GM19324 (cell line): Measurements from ENCODE around the gene EMC8.

Experiments used
- ATAC-seq: cut with Tn5 transposase; IDR thresholded peaks from one replicate; pipeline ENCODE4 v1.9.1; 2021; ENCODE audit warnings: mild to moderate bottlenecking, moderate library complexity; ENCODE audit not compliant: unreplicated experiment, low FRiP score

Gene EMC8

GRCh38 chr16:85835956-85836705, 36.8 kb upstream of the EMC8 start:
- no peak for ATAC-seq

- no peak for ATAC-seq
These were observed 35.9 kb upstream of the EMC8 start for GRCh38 chr16:85835227-85835751.

DNA sequence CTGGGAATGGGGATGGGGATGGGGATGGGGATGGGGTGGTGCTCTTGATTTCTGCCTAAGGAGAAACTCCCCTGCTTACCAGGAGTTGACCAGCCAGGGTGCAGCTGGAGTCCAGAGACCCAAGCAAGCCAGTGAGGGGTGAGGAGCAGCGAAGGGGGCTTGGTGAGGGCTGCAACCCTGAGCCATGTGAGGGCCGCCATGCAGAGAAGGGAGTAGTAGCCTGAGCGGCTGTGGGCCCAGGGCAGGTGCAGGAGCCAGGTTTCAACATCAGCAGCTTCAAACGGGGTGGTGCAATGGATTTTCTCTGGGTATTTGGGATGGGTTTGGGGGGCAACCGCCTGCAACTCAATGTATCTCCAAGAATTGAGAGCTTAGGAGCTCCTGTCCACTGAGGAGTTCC, 35.4 kb upstream of the EMC8 start:
- no peak for ATAC-seq

DNA sequence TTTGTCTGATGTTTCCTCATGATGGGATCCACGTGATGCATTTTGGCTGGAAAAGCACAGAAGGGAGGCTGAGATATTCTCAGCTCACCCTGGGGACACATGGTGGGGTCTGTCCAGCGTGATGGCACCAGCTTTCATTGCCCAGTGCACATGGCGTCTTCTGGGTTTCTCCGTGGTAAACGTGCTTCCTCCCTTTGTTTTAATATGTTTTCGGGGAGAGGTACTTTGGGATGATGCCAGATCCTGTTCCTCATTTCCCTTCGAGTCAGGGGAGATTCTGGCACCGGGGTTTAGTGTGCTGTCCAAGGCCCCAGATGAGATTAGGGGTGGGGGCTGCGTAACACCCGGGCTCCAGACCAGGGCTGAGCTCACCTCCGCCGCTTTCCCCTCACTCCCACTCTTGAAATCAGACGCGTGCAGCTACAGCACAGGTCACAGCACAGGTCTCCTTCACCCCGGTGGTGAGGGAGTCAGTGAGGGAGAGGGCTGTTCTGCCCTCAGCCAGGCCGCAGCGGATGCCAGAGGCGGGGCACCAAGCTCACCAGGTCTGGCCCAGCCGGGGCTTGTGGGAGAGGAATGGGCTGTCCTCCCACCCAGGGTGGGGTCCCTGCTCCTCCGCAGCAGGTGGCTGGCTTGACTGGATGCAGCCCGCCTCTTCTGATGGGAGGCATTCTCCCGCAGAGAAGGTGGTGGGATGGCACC, 34.0 kb upstream of the EMC8 start:
- ATAC-seq = no peak

DNA sequence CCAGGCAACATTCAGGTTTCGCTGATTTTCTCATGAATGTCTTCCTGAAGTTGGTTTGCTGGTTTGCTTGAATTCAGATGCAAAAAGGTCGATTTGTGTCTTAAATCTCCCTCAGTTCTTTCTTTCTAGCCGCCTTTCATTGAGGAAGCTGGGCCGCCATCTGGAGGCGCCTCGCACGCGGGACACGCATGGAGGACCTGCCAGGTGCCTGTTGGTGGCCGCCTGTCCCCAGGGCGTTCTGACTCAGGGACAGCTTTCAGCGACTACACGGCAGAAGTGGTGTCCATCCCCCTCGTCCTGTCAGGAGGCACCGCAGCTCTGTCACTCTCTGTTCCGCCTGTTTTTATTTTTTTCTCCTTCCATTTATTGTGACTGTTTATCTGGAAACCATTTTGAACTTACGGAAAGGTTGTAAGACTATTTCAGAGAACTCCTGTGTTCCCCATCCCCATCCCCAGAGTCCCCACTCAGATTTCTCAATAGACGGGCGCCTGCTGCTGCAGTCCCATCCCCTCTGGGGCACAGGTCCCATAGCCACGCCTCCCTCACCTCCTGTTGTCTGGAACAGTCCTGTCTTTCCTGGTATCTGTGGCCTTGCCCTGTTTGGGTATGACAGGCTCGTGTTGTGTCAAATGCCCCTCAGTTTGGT, 33.4 kb upstream of the EMC8 start:
- no peak for ATAC-seq

DNA sequence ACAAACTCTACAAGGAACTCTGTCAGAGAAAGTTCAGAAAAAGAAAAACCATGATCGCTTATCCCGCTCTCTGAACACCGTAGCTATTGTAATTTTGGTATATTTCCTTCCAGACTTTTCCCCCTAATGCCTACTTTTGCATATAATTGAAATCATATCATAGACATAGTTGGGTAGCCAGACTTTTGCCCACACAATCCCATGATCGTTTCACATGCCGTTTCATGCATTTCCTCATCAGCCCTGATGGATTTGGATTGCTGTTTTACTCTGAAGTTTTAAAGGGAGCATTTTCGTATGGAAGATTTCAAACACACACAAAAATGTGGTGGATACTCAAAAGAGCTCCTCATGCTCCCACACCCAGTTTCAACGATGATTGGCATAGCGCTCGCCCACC, 31.5 kb upstream of the EMC8 start:
- no peak for ATAC-seq

DNA sequence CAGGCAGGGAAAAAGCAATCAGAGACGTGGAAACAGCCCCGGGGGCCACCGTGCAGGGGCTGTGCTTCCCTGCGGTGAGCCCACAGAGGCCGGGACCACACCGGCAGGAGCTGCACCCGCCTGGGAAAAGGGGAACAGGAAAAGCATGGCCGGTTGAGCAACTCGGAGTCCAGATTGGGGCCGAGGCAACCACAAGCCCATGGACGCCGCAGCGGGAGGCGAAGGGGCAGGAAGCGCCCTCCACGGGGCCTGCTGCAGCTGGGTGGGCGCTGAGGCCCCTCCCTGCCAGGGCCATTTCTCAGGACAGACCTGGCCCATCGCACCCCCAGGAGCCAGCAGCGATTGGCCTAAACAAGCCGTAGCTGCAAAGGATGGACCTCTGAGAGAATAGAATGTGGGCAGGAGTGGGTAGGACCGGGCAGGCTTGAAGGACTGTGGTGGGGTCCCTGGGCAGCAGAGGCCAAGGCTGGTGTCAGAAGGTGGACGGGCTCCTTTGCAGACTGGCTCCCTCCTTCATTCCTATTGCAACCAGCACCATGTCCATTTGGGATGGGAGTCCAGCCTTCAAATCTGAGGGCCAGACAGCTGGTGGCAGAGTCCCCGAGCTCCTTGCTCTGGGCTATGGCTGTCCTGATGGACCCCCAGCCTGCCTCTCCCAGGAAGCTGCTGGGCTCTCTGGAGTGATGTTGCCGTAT, 30.6 kb upstream of the EMC8 start:
- no peak for ATAC-seq

GRCh38 chr16:85829171-85829719, 29.9 kb upstream of the EMC8 start:
- ATAC-seq = no peak

- no peak for ATAC-seq
These were observed 28.8 kb upstream of the EMC8 start for GRCh38 chr16:85828166-85828565.

- ATAC-seq = no peak
These were observed 27.4 kb upstream of the EMC8 start for GRCh38 chr16:85826686-85827247.

- no peak for ATAC-seq
These were observed 26.0 kb upstream of the EMC8 start for GRCh38 chr16:85825326-85825725.

GRCh38 chr16:85824161-85825135, 25.1 kb upstream of the EMC8 start:
- ATAC-seq = no peak

- no peak for ATAC-seq
These were observed 24.1 kb upstream of the EMC8 start for GRCh38 chr16:85823328-85823920.

GRCh38 chr16:85822145-85822544, 22.8 kb upstream of the EMC8 start:
- ATAC-seq = no peak

DNA sequence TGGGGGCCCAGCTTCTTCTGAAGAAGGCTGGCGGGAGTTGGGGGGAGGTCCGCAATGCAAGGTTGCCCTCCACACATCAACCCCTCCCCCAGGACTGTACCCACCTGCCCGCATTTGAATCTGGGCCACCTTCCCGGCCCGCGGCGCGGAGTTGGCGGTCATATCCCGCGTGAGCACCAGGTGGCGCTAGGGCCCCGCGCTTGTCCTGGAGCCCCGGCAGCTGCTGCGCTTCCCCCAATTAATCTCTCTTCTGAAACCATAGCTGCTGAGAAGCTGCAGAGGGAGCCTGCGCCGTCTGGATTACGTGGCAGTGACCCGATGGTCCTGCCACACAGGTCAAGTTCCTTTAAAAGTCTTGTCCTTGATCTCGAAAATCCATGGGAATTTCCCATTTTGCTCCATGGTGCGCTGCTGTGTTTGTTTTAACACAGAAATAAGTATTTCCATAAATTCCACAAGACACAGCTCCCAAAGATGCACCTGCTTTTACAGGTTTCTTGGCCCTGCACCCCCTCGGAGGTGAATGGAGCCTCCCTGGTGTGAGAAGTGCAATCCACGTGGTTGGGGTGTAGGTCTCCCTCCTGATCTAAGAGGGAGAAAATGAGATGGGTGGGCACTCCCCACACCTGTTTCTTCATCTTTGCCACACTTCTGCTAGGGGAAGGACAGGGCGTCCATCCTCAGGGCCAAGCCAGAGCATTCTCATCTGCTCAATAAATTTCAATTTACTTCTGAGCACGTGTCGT, 22.2 kb upstream of the EMC8 start:
- ATAC-seq = peak; percentile 56

- no peak for ATAC-seq
These were observed 21.4 kb upstream of the EMC8 start for GRCh38 chr16:85820604-85821372.

- no peak for ATAC-seq
These were observed 20.4 kb upstream of the EMC8 start for GRCh38 chr16:85819771-85820170.
